HEK293 (cell line): ENCODE measurements around the gene CBX1.

ENCODE experiments used
- CTCF ChIA-PET: fragments of 350-600 bp; formaldehyde crosslinking; extraction: SDS; loops from one replicate; lab custom pipeline; 2021; ENCODE audit warnings: antibody characterized with exemption; lab: Yijun Ruan, JAX
- POLR2A ChIA-PET: fragments of 300-600 bp; formaldehyde crosslinking; extraction: SDS; loops from one replicate; lab custom pipeline; 2020; ENCODE audit warnings: antibody characterized with exemption, inconsistent platforms; lab: Yijun Ruan, JAX
- H3K27ac ChIP-seq: fragments of 200-500 bp; sonication (Bioruptor generic); 2 replicates; pipeline ENCODE4 v1.5.1; 2014; ENCODE audit warnings: low read depth, low read length, control low read depth, inconsistent platforms; ENCODE audit errors: extremely low read depth
- H3K36me3 ChIP-seq, 2 experiments: fragments of 200-500 bp in 1 of 2; sonication (Bioruptor generic) in 1 of 2; 1 replicate in 1 of 2; 2 replicates in 1 of 2; pipeline ENCODE4 v1.5.1; 2014 to 2017; ENCODE audit warnings: inconsistent platforms in 2 of 2, low read length in 2 of 2; ENCODE audit not compliant: control insufficient read depth in 2 of 2, insufficient read depth in 1 of 2
- H3K4me1 ChIP-seq: fragments of 200-500 bp; sonication (Bioruptor generic); 2 replicates; pipeline ENCODE4 v1.5.1; 2014; ENCODE audit warnings: mild to moderate bottlenecking, low read length, inconsistent platforms; ENCODE audit not compliant: control insufficient read depth, insufficient read depth
- H3K4me3 ChIP-seq: 2 replicates; pipeline ENCODE4 v1.5.1; 2011; ENCODE audit warnings: low read depth, mild to moderate bottlenecking, control low read depth, low read length, moderate library complexity
- H3K9me3 ChIP-seq: fragments of 200-500 bp; sonication (Bioruptor generic); 2 replicates; pipeline ENCODE4 v1.5.1; 2014; ENCODE audit warnings: low read depth, low read length, inconsistent platforms; ENCODE audit not compliant: control insufficient read depth, insufficient read depth
- EGR2 ChIP-seq: fragments of 450-650 bp; formaldehyde crosslinking; IDR thresholded peaks from 2 replicates; pipeline ENCODE4 v1.5.1; 2016; ENCODE audit warnings: low read depth, missing biosample characterization, missing genetic modification characterization
- FEZF1 ChIP-seq: fragments of 450-650 bp; formaldehyde crosslinking; IDR thresholded peaks from 2 replicates; pipeline ENCODE4 v1.5.1; 2016; ENCODE audit warnings: missing biosample characterization, missing genetic modification characterization
- GLIS1 ChIP-seq: fragments of 450-650 bp; formaldehyde crosslinking; IDR thresholded peaks from 2 replicates; pipeline ENCODE4 v1.5.1; 2016; ENCODE audit warnings: missing biosample characterization, missing genetic modification characterization
- GLIS2 ChIP-seq: fragments of 450-650 bp; formaldehyde crosslinking; IDR thresholded peaks from 2 replicates; pipeline ENCODE4 v1.5.1; 2016; ENCODE audit warnings: missing biosample characterization, missing genetic modification characterization
- KLF10 ChIP-seq: fragments of 450-650 bp; IDR thresholded peaks from 2 replicates; pipeline ENCODE4 v1.5.1; 2018; ENCODE audit warnings: missing biosample characterization, mild to moderate bottlenecking, missing genetic modification characterization
- MZF1 ChIP-seq: fragments of 450-650 bp; formaldehyde crosslinking; IDR thresholded peaks from 2 replicates; pipeline ENCODE4 v1.5.1; 2017; ENCODE audit warnings: missing biosample characterization, missing genetic modification characterization, borderline replicate concordance
- SALL2 ChIP-seq: fragments of 450-650 bp; formaldehyde crosslinking; IDR thresholded peaks from 2 replicates; pipeline ENCODE4 v1.5.0; 2017; ENCODE audit warnings: missing biosample characterization, mild to moderate bottlenecking, missing genetic modification characterization, borderline replicate concordance
- SP7 ChIP-seq: fragments of 450-650 bp; formaldehyde crosslinking; IDR thresholded peaks from 2 replicates; pipeline ENCODE4 v1.5.1; 2016; ENCODE audit warnings: missing biosample characterization, missing genetic modification characterization
- ZFHX2 ChIP-seq: fragments of 450-650 bp; formaldehyde crosslinking; conservative IDR thresholded peaks from 2 replicates; pipeline ENCODE4 v1.5.1; 2016; ENCODE audit warnings: missing biosample characterization, missing genetic modification characterization
- ZNF121 ChIP-seq: fragments of 450-650 bp; formaldehyde crosslinking; IDR thresholded peaks from 2 replicates; pipeline ENCODE4 v1.5.1; 2016; ENCODE audit warnings: missing biosample characterization, missing genetic modification characterization
- ZNF174 ChIP-seq: fragments of 450-650 bp; formaldehyde crosslinking; IDR thresholded peaks from 2 replicates; pipeline ENCODE4 v1.5.0; 2017; ENCODE audit warnings: missing biosample characterization, mild to moderate bottlenecking, missing genetic modification characterization
- ZNF335 ChIP-seq: fragments of 450-650 bp; formaldehyde crosslinking; conservative IDR thresholded peaks from 2 replicates; pipeline ENCODE4 v1.5.1; 2016; ENCODE audit warnings: missing biosample characterization, missing genetic modification characterization
- ZNF664 ChIP-seq: fragments of 450-650 bp; formaldehyde crosslinking; IDR thresholded peaks from 2 replicates; pipeline ENCODE4 v1.5.1; 2016; ENCODE audit warnings: missing biosample characterization, missing genetic modification characterization
- ZSCAN16 ChIP-seq: fragments of 450-650 bp; formaldehyde crosslinking; IDR thresholded peaks from 2 replicates; pipeline ENCODE4 v1.5.1; 2016; ENCODE audit warnings: missing biosample characterization, missing genetic modification characterization
- TF ChIP-seq, protein P1 (sequence below): fragments of 450-650 bp; formaldehyde crosslinking; IDR thresholded peaks from 2 replicates; pipeline ENCODE4 v1.5.1; 2016; ENCODE audit warnings: missing biosample characterization, missing genetic modification characterization
- TF ChIP-seq, protein P2 (sequence below): fragments of 450-650 bp; formaldehyde crosslinking; conservative IDR thresholded peaks from 2 replicates; pipeline ENCODE4 v1.5.1; 2016; ENCODE audit warnings: low read depth, missing biosample characterization, missing genetic modification characterization

CBX1 gene

DNA sequence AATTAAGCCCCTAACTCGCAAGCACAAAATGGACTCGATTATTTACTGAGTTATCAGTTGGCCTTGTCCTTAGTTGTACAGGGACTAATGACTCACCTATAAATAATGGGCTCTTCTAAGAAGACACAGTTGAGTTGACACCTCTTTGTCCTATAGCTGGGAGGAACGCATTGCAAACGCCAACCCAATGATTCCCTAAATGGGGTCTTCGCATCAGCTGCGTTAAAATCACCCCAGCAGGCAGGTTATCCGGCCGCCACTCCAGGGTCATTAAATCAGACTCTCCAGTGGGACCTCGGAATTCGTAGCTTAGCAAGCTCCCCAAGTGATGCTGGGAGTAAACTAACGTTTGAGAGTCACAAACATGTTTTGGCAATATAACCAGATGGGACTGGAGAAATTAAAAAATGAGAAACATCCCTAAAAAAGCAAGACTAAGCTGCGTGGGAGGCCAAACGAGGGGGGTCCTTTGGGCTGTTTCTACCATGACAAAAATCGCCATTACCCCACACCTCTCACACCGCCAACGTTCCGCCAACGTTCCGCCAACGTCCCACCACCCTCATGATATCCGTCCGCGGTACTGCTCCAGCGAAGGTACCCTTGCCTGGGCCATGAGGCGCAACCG lies 54.1 kb downstream of the CBX1 start:
- CTCF ChIA-PET: interaction anchor here (0.6 to 4.1 kb wide), 10 partner anchors 11 to 288 kb away, joined by 3 to 15 read pairs (median 4); no protein-coding TSS in a partner anchor
- H3K9me3 ChIP-seq: no peaks in the 10 kb centered on the region
- peaks cover 0 to 19% of the 10 kb centered on the region in 2 experiments; a peak in 1 of 3 replicates for H3K36me3 ChIP-seq
- POLR2A ChIA-PET: interaction anchor here (0.7 to 3.0 kb wide), 13 partner anchors 13 to 579 kb away, joined by 3 to 51 read pairs (median 8); partner anchors contain the start of genes HOXB9, PNPO and SNX11
- TF ChIP-seq ZNF664 (tag by site-specific recombination): 0 out of 2 replicates have a peak, but pooled peaks have one; percentile 6
- TF ChIP-seq ZFHX2: peak; percentile 95
- TF ChIP-seq EGR2 (tag by site-specific recombination): peak; percentile 91
- TF ChIP-seq FEZF1 (tag by site-specific recombination): 0 out of 2 replicates have a peak, but pooled peaks have one; percentile 8
- TF ChIP-seq MZF1 (tag by site-specific recombination): no peak
- TF ChIP-seq GLIS2 (tag by site-specific recombination): peak; percentile 91
- TF ChIP-seq GLIS1: peak; percentile 43; the same call in 1 of the 2 replicates
- TF ChIP-seq ZNF335 (tag by site-specific recombination): peak; percentile 88
- 0 out of 2 replicates have a peak, but pooled peaks have one; percentile 42 for TF ChIP-seq SP7 (tag by site-specific recombination)
- no peak for TF ChIP-seq ZSCAN16 (tag by site-specific recombination)
- TF ChIP-seq, protein P1, sequence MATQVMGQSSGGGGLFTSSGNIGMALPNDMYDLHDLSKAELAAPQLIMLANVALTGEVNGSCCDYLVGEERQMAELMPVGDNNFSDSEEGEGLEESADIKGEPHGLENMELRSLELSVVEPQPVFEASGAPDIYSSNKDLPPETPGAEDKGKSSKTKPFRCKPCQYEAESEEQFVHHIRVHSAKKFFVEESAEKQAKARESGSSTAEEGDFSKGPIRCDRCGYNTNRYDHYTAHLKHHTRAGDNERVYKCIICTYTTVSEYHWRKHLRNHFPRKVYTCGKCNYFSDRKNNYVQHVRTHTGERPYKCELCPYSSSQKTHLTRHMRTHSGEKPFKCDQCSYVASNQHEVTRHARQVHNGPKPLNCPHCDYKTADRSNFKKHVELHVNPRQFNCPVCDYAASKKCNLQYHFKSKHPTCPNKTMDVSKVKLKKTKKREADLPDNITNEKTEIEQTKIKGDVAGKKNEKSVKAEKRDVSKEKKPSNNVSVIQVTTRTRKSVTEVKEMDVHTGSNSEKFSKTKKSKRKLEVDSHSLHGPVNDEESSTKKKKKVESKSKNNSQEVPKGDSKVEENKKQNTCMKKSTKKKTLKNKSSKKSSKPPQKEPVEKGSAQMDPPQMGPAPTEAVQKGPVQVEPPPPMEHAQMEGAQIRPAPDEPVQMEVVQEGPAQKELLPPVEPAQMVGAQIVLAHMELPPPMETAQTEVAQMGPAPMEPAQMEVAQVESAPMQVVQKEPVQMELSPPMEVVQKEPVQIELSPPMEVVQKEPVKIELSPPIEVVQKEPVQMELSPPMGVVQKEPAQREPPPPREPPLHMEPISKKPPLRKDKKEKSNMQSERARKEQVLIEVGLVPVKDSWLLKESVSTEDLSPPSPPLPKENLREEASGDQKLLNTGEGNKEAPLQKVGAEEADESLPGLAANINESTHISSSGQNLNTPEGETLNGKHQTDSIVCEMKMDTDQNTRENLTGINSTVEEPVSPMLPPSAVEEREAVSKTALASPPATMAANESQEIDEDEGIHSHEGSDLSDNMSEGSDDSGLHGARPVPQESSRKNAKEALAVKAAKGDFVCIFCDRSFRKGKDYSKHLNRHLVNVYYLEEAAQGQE (tag by site-specific recombination): peak; percentile 43; the same call in 1 of the 2 replicates
- peak overlapping the region; percentile 56 for H3K4me3 ChIP-seq
- peaks cover 29% of the 10 kb centered on the region for H3K4me1 ChIP-seq
- H3K27ac ChIP-seq: peak overlapping the region; percentile 97

DNA sequence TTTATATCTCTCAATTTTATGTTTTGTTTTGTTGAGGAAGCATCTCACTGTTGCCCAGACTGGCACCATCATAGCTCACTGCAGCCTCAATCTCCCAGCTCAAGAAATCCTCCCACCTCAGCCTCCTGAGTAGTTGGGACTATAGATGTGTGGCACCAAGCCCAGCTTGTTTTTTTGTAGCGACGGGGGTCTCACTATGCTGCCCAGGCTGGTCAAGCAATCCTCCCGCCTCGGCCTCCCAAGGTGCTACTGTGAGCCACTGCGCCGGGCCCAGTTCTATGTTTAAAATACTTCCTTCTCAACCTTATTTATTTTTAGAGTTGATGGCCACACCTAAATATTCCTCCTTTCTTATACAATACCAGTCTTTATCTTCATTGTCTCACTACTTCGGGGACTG lies 55.0 kb downstream of the CBX1 start:
- 0 out of 2 replicates have a peak overlapping the region, but pooled peaks have one; percentile 97 for H3K27ac ChIP-seq
- CTCF ChIA-PET: interaction anchor here (0.9 to 1.4 kb wide), 5 partner anchors 10 to 196 kb away, joined by 3 to 5 read pairs (median 4); no protein-coding TSS in a partner anchor
- no peaks in the 10 kb centered on the region for H3K9me3 ChIP-seq
- POLR2A ChIA-PET: interaction anchor here (1.3 kb wide), 1 partner anchor 21 kb away, joined by 5 read pairs; no protein-coding TSS in a partner anchor
- H3K36me3 ChIP-seq: peaks cover 0 to 10% of the 10 kb centered on the region in 2 experiments; a peak in 1 of 3 replicates
- TF ChIP-seq KLF10 (tag by site-specific recombination) (no peak), ZNF174 (tag by site-specific recombination) (no peak), SALL2 (tag by site-specific recombination) (no peak), ZNF121 (tag by site-specific recombination) (peak; percentile 94)
- TF ChIP-seq, protein P2, sequence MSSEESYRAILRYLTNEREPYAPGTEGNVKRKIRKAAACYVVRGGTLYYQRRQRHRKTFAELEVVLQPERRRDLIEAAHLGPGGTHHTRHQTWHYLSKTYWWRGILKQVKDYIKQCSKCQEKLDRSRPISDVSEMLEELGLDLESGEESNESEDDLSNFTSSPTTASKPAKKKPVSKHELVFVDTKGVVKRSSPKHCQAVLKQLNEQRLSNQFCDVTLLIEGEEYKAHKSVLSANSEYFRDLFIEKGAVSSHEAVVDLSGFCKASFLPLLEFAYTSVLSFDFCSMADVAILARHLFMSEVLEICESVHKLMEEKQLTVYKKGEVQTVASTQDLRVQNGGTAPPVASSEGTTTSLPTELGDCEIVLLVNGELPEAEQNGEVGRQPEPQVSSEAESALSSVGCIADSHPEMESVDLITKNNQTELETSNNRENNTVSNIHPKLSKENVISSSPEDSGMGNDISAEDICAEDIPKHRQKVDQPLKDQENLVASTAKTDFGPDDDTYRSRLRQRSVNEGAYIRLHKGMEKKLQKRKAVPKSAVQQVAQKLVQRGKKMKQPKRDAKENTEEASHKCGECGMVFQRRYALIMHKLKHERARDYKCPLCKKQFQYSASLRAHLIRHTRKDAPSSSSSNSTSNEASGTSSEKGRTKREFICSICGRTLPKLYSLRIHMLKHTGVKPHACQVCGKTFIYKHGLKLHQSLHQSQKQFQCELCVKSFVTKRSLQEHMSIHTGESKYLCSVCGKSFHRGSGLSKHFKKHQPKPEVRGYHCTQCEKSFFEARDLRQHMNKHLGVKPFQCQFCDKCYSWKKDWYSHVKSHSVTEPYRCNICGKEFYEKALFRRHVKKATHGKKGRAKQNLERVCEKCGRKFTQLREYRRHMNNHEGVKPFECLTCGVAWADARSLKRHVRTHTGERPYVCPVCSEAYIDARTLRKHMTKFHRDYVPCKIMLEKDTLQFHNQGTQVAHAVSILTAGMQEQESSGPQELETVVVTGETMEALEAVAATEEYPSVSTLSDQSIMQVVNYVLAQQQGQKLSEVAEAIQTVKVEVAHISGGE (tag by site-specific recombination): no peak
- H3K4me3 ChIP-seq: no peak overlapping the region
- peaks cover 20% of the 10 kb centered on the region for H3K4me1 ChIP-seq
